ENCODE measurements around the gene PCDHB15.
"Not testable (repeated sequence)": the region's sequence is repeated elsewhere in the genome, so short reads cannot be mapped to it uniquely, and the experiment has no call there.

DNA sequence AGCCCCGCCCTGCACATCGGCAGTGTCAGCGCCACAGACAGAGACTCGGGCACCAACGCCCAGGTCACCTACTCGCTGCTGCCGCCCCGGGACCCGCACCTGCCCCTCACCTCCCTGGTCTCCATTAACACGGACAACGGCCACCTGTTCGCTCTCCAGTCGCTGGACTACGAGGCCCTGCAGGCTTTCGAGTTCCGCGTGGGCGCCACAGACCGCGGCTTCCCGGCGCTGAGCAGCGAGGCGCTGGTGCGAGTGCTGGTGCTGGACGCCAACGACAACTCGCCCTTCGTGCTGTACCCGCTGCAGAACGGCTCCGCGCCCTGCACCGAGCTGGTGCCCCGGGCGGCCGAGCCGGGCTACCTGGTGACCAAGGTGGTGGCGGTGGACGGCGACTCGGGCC is 1.8 kb downstream of the PCDHB15 start:
- TF ChIP-seq EZH2 (IDR thresholded peaks at IDR 0.05); POLR2AphosphoS5 (IDR thresholded peaks at IDR 0.05; ENCODE audit: borderline replicate concordance, low read depth, low read length); FOXP2 (optimal IDR thresholded peaks at IDR 0.05; ENCODE audit: control extremely low read depth, extremely low read length, insufficient read depth): not testable (repeated sequence)
